A673 (cell line): ENCODE results near the gene AATK.

ENCODE experiments used
- CTCF ChIP-seq: fragments of 300-800, 200-600 bp; sonication (generic); conservative IDR thresholded peaks from 2 replicates; pipeline ENCODE4 v1.5.1; 2017; ENCODE audit warnings: low read depth, mild to moderate bottlenecking, antibody characterized with exemption, low read length, moderate library complexity, mixed read lengths
- EZH2 ChIP-seq: fragments of 200-600 bp; sonication (generic); IDR thresholded peaks from 2 replicates; pipeline ENCODE4 v1.6.1; 2017; ENCODE audit warnings: borderline replicate concordance, low read depth, mild to moderate bottlenecking, mixed read lengths, antibody characterized with exemption, low read length; ENCODE audit not compliant: poor library complexity, severe bottlenecking

GRCh38 chr17:81113158-81113724 lies 52.8 kb downstream of the AATK start:
- TF ChIP-seq CTCF, result no peak
- TF ChIP-seq EZH2, result no peak
